ENCODE measurements around the gene PXDN.

DNA sequence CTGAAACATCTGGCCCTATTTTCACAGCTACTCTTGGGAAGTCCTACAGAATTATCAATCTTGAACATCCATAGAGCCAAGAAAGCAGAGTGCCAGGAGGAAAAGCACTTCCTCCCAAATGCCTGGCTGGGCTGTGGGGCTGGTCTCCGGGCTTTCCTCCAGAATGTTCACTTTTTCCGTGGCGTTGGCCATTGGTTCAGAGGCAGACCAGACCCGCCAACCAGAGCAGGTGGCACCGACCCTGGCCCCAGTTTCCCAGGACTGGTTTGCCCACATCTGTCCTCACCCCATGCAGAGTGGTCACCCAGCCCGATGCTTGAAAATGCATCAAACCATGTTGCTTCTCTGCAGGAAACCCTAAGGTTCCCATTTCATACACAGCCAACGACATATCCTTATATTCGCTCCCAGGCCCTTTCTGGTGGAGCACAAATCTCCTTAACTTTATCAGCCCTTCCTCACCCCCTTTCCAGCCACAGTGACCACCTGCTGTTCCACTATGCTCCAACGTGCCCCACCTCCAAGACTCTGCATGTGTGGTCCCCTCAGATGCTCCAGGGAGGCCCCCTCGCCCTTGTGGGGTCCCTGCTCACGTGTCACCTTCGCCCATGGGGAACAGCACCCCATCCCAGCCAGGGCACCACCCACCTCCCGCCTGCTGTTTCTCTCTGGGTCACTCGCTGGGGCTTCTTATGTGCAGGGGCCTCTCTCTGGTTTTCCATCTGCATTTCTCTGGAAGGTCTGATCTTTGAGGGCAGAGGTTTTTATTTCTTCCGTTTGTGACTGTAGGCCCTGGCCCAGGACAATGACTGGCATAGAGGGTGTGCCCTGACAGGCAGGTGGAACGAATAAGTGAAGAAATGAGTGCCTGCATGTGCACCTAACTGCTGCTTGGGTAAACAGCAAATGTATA lies 92.9 kb downstream of the PXDN start:
- TF ChIP-seq, protein P1, sequence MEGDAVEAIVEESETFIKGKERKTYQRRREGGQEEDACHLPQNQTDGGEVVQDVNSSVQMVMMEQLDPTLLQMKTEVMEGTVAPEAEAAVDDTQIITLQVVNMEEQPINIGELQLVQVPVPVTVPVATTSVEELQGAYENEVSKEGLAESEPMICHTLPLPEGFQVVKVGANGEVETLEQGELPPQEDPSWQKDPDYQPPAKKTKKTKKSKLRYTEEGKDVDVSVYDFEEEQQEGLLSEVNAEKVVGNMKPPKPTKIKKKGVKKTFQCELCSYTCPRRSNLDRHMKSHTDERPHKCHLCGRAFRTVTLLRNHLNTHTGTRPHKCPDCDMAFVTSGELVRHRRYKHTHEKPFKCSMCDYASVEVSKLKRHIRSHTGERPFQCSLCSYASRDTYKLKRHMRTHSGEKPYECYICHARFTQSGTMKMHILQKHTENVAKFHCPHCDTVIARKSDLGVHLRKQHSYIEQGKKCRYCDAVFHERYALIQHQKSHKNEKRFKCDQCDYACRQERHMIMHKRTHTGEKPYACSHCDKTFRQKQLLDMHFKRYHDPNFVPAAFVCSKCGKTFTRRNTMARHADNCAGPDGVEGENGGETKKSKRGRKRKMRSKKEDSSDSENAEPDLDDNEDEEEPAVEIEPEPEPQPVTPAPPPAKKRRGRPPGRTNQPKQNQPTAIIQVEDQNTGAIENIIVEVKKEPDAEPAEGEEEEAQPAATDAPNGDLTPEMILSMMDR (IDR thresholded peaks at IDR 0.05) = no peak
- no peak for TF ChIP-seq POLR2A (IDR thresholded peaks at IDR 0.05)

All from heart left ventricle (tissue), 13 donors.